Measurements from ENCODE around the gene CELA2B. TPM values are rescaled to one million over a fixed set of nuclear protein-coding genes. Genes with fewer than 3 reads are reported as not detected.
A peak's percentile ranks its signal among the peaks of the same experiment; 100 is the strongest.
"Not testable (repeated sequence)": the region's sequence is repeated elsewhere in the genome, so short reads cannot be mapped to it uniquely, and the experiment has no call there.

CELA2B gene
- total RNA-seq, 1 donor: 0.36 TPM

GRCh38 chr1:15454256-15454655 is 21.6 kb upstream of the CELA2B start:
- no peaks in the 10 kb centered on the region for H3K27me3 ChIP-seq (ENCODE audit: insufficient read depth, low read length)
- peaks cover 12% of the 10 kb centered on the region for H3K4me1 ChIP-seq (ENCODE audit: insufficient read depth, low read length)
- no peaks in the 10 kb centered on the region for H3K79me2 ChIP-seq (ENCODE audit: insufficient read depth, low read length)
- peaks cover 3% of the 10 kb centered on the region for H3K9me3 ChIP-seq (ENCODE audit: low read depth, low read length)
- H3K27ac ChIP-seq (ENCODE audit: low read depth, low read length): no peak overlapping the region
- peak overlapping the region; percentile 17 for H3K4me2 ChIP-seq (ENCODE audit: insufficient read depth, low read length)
- no peak for TF ChIP-seq CTCF (IDR thresholded peaks at IDR 0.05; ENCODE audit: extremely low read depth, low read depth, low read length)
- no peaks in the 10 kb centered on the region for H4K20me1 ChIP-seq (ENCODE audit: insufficient read depth, low read length)
- DNase-seq (ENCODE audit: insufficient read length, low spot score, missing footprints): peak; percentile 84
- no peaks in the 10 kb centered on the region for H3K36me3 ChIP-seq (ENCODE audit: insufficient read depth, low read length)
- no peak overlapping the region for H2AFZ ChIP-seq (ENCODE audit: low read length)
- H3K4me3 ChIP-seq (ENCODE audit: insufficient read depth, low read length): no peak overlapping the region

GRCh38 chr1:15455522-15455921 is 20.4 kb upstream of the CELA2B start:
- no peak for TF ChIP-seq CTCF (IDR thresholded peaks at IDR 0.05; ENCODE audit: extremely low read depth, low read depth, low read length)
- peak; percentile 50 for DNase-seq (ENCODE audit: insufficient read length, low spot score, missing footprints)

GRCh38 chr1:15456313-15456954 is 19.5 kb upstream of the CELA2B start, which contains the start of gene CELA2A:
Gene CELA2A, plus strand, starts transcription at chr1:15456732. Its CDS starts 22 bp downstream, at chr1:15456754.
- Histone ChIP-seq H2AFZ (ENCODE audit: low read length) (no peak within 1 kb of the TSS), H3K4me3 (ENCODE audit: insufficient read depth, low read length) (no peak within 1 kb of the TSS), H3K36me3 (ENCODE audit: insufficient read depth, low read length) (no peaks in the 10 kb centered on the region), H3K9me3 (ENCODE audit: low read depth, low read length) (peaks cover 3% of the 10 kb centered on the region), H3K79me2 (ENCODE audit: insufficient read depth, low read length) (no peaks in the 10 kb centered on the region), H4K20me1 (ENCODE audit: insufficient read depth, low read length) (no peaks in the 10 kb centered on the region), H3K27ac (ENCODE audit: low read depth, low read length) (no peak within 1 kb of the TSS), H3K4me1 (ENCODE audit: insufficient read depth, low read length) (peaks cover 18% of the 10 kb centered on the region), H3K4me2 (ENCODE audit: insufficient read depth, low read length) (no peak within 1 kb of the TSS), H3K27me3 (ENCODE audit: insufficient read depth, low read length) (no peaks in the 10 kb centered on the region)
- TF ChIP-seq CTCF (IDR thresholded peaks at IDR 0.05; ENCODE audit: extremely low read depth, low read depth, low read length): no peak
- DNase-seq (ENCODE audit: insufficient read length, low spot score, missing footprints): no peak

More at GRCh38 chr1:15455522-15455921, 20.4 kb upstream of the CELA2B start:
- no peak overlapping the region for H3K4me2 ChIP-seq (ENCODE audit: insufficient read depth, low read length)
- H4K20me1 ChIP-seq (ENCODE audit: insufficient read depth, low read length): no peaks in the 10 kb centered on the region
- H3K9me3 ChIP-seq (ENCODE audit: low read depth, low read length): peaks cover 3% of the 10 kb centered on the region
- H3K4me3 ChIP-seq (ENCODE audit: insufficient read depth, low read length): no peak overlapping the region
- H2AFZ ChIP-seq (ENCODE audit: low read length): no peak overlapping the region
- H3K79me2 ChIP-seq (ENCODE audit: insufficient read depth, low read length): no peaks in the 10 kb centered on the region
- peaks cover 18% of the 10 kb centered on the region for H3K4me1 ChIP-seq (ENCODE audit: insufficient read depth, low read length)
- no peak overlapping the region for H3K27ac ChIP-seq (ENCODE audit: low read depth, low read length)
- H3K36me3 ChIP-seq (ENCODE audit: insufficient read depth, low read length): no peaks in the 10 kb centered on the region
- no peaks in the 10 kb centered on the region for H3K27me3 ChIP-seq (ENCODE audit: insufficient read depth, low read length)

GRCh38 chr1:15457585-15457984 is 18.3 kb upstream of the CELA2B start:
- Histone ChIP-seq H4K20me1 (ENCODE audit: insufficient read depth, low read length) (no peaks in the 10 kb centered on the region), H3K27me3 (ENCODE audit: insufficient read depth, low read length) (no peaks in the 10 kb centered on the region), H3K9me3 (ENCODE audit: low read depth, low read length) (no peaks in the 10 kb centered on the region), H3K27ac (ENCODE audit: low read depth, low read length) (no peak overlapping the region), H3K36me3 (ENCODE audit: insufficient read depth, low read length) (no peaks in the 10 kb centered on the region), H3K4me2 (ENCODE audit: insufficient read depth, low read length) (no peak overlapping the region), H3K4me3 (ENCODE audit: insufficient read depth, low read length) (no peak overlapping the region), H2AFZ (ENCODE audit: low read length) (no peak overlapping the region), H3K79me2 (ENCODE audit: insufficient read depth, low read length) (no peaks in the 10 kb centered on the region), H3K4me1 (ENCODE audit: insufficient read depth, low read length) (peaks cover 18% of the 10 kb centered on the region)
- no peak for TF ChIP-seq CTCF (IDR thresholded peaks at IDR 0.05; ENCODE audit: extremely low read depth, low read depth, low read length)
- DNase-seq (ENCODE audit: insufficient read length, low spot score, missing footprints): no peak

GRCh38 chr1:15458388-15458787 is 17.5 kb upstream of the CELA2B start:
- peaks cover 18% of the 10 kb centered on the region for H3K4me1 ChIP-seq (ENCODE audit: insufficient read depth, low read length)
- H4K20me1 ChIP-seq (ENCODE audit: insufficient read depth, low read length); H3K27ac ChIP-seq (ENCODE audit: low read depth, low read length); H3K79me2 ChIP-seq (ENCODE audit: insufficient read depth, low read length); H3K9me3 ChIP-seq (ENCODE audit: low read depth, low read length); H2AFZ ChIP-seq (ENCODE audit: low read length); H3K4me3 ChIP-seq (ENCODE audit: insufficient read depth, low read length); DNase-seq (ENCODE audit: insufficient read length, low spot score, missing footprints); H3K27me3 ChIP-seq (ENCODE audit: insufficient read depth, low read length); H3K4me2 ChIP-seq (ENCODE audit: insufficient read depth, low read length); H3K36me3 ChIP-seq (ENCODE audit: insufficient read depth, low read length): not testable (repeated sequence)

Measured in osteoblast (primary cell).